ENCODE results near the gene ADRA2B. TPM values are rescaled to one million over a fixed set of nuclear protein-coding genes. Genes with fewer than 3 reads are reported as not detected.
A peak's percentile ranks its signal among the peaks of the same experiment; 100 is the strongest.

The ADRA2B gene
- total RNA-seq: under 1 TPM; 0.29 to 0.34 TPM

DNA sequence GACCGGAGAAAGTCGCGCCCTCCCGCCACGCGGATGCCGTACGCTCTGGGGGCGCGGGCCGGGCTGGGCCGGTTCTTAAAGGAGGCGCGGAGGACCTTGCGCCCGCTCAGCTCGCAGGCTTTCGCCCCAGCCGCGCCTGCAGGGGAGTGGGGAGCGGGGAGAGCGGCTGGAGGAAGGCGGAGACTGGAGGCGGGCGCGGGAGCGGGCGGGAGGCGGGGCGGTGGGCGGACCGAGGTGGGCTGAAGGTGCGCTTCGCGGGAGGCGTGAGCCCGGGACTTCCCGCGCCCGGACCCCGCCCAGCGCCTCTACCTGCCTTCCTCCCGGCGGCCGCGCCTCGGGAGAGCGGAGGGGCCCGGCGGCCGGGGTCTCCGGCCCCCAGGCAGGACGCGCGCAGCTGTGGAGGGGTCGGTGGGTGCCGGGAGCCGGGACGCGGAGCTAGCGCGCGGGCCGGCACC is at the start of gene ADRA2B:
Gene ADRA2B (minus strand): TSS at position 148 of the 455 bp plus-strand sequence. CDS start 422 bp downstream, outside the sequence.
- Mint-ChIP-seq H3K4me3 (peak within 1 kb of the TSS; percentile 64), H3K36me3 (ENCODE audit: low read depth) (no peaks in the 10 kb centered on the region), H3K4me1 (ENCODE audit: low read depth) (peaks cover 22% of the 10 kb centered on the region), H3K27me3 (peaks cover 27% of the 10 kb centered on the region), H3K27ac (no peak within 1 kb of the TSS), H3K9me3 (no peaks in the 10 kb centered on the region)
- CTCF ChIA-PET: interaction anchor here (0.6 to 9.3 kb wide), 49 partner anchors 8 to 393 kb away, joined by 3 to 94 read pairs (median 5); partner anchors contain the start of genes ASTL, CIAO1, DUSP2 and TMEM127
- TF ChIP-seq, protein P1, sequence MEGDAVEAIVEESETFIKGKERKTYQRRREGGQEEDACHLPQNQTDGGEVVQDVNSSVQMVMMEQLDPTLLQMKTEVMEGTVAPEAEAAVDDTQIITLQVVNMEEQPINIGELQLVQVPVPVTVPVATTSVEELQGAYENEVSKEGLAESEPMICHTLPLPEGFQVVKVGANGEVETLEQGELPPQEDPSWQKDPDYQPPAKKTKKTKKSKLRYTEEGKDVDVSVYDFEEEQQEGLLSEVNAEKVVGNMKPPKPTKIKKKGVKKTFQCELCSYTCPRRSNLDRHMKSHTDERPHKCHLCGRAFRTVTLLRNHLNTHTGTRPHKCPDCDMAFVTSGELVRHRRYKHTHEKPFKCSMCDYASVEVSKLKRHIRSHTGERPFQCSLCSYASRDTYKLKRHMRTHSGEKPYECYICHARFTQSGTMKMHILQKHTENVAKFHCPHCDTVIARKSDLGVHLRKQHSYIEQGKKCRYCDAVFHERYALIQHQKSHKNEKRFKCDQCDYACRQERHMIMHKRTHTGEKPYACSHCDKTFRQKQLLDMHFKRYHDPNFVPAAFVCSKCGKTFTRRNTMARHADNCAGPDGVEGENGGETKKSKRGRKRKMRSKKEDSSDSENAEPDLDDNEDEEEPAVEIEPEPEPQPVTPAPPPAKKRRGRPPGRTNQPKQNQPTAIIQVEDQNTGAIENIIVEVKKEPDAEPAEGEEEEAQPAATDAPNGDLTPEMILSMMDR (IDR thresholded peaks at IDR 0.05): no peak
- POLR2A ChIA-PET: interaction anchor here (0.7 to 1.8 kb wide), 6 partner anchors 17 to 124 kb away, joined by 3 to 11 read pairs (median 4); no protein-coding TSS in a partner anchor
- DNase-seq (peak; percentile 75), ATAC-seq (peak; percentile 60)
- intact Hi-C loops (cut with micrococcal nuclease): no loop called here

DNA sequence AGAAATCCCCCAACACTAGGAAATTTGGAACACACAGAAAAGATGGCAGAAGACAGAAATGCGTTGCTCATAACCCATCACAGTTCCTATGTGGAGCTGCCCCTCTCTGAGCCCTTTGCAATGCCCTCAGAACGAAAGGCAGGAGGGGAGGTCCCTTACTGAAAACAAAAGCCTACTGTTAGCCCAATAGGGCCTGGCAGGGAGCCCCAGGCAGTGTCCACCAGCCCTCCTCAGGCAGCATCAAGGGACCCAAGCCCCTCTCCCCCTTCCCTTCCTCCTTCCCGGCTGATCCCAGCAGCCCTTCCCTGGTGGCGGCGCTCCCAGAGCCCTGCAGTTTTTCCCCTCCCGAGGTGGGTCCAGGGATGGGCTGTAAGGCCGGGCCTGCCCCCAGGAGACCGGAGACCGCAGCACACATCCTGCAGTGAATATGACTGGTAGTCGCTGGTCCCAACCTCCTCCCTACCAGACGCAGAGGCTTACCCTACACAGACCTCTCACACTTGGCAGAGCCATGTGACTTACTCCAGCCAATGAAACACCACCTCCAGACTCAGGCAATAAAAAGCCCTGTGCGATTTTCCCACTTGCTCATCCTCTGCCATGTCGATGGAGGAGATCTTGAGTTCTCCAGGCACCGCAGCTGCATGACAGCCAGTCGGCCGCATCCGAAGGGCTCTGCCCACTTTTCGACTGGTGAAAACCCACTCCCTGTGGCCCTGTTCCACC is 48.3 kb upstream of the ADRA2B start:
- Mint-ChIP-seq H3K4me3 (peak overlapping the region; percentile 81), H3K27ac (peak overlapping the region; percentile 99), H3K36me3 (ENCODE audit: low read depth) (peaks cover 21% of the 10 kb centered on the region), H3K4me1 (ENCODE audit: low read depth) (peaks cover 75% of the 10 kb centered on the region), H3K9me3 (peaks cover 15% of the 10 kb centered on the region), H3K27me3 (no peaks in the 10 kb centered on the region)
- ChIA-PET CTCF (interaction anchor here (1.0 to 4.0 kb wide), 8 partner anchors 10 to 172 kb away, joined by 3 to 30 read pairs (median 7); partner anchors contain the start of gene ASTL), POLR2A (interaction anchor here (0.8 to 22.2 kb wide), 11 partner anchors 9 to 365 kb away, joined by 3 to 690 read pairs (median 3); partner anchors contain the start of genes ANKRD36C, ASTL, DUSP2 and ITPRIPL1)
- intact Hi-C loops (cut with micrococcal nuclease): loop anchor here (1.0 to 2.0 kb wide), 2 partner anchors 8 to 18 kb away; no protein-coding TSS in a partner anchor
- TF ChIP-seq, protein P1 (IDR thresholded peaks at IDR 0.05): no peak
- peak; percentile 76 for ATAC-seq
- DNase-seq: peak; percentile 92

DNA sequence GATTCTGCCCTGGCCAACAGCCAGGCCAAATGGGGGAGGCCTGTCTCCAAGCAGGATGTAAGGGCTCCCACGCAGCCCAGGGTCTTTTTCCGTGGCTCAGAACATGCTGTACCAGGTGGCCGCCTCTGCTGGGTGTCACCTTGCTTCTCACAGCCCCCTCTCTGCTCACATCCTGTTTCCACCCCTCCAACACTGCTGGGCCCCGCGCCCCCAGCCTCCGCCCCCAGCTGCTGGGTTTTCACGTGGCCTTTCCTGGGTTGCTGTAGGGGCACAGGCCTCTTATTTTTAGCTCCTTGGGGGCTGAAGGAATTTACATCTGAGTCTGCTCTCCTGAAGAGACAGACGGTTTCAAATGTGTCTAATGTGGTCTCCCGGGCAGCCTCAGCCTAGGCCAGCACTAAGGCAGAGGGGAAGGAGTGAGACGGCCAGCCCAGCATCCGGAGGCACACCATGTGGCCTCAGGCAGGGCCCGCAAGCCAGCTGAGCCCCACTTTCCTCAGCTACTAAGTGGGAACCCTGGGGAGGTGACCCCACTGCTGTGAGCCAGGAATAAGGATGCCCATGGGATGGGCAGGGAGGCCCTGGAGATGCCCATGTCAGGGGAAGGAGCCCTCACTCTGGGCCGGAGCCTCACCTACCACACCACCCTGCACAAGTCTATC is 47.5 kb upstream of the ADRA2B start:
- intact Hi-C loops (cut with micrococcal nuclease): loop anchor here (1.0 to 2.0 kb wide), 2 partner anchors 8 to 17 kb away; no protein-coding TSS in a partner anchor
- peaks cover 12% of the 10 kb centered on the region for H3K9me3 Mint-ChIP-seq
- H3K36me3 Mint-ChIP-seq (ENCODE audit: low read depth): peaks cover 17% of the 10 kb centered on the region
- peaks cover 76% of the 10 kb centered on the region for H3K4me1 Mint-ChIP-seq (ENCODE audit: low read depth)
- TF ChIP-seq, protein P1 (IDR thresholded peaks at IDR 0.05): no peak
- ATAC-seq (peak; percentile 59), DNase-seq (peak; percentile 97)
- ChIA-PET CTCF (interaction anchor here (1.0 to 4.0 kb wide), 9 partner anchors 11 to 171 kb away, joined by 3 to 30 read pairs (median 9); partner anchors contain the start of genes ASTL and DUSP2), POLR2A (interaction anchor here (0.8 to 22.2 kb wide), 14 partner anchors 9 to 365 kb away, joined by 3 to 690 read pairs (median 4); partner anchors contain the start of genes ANKRD36C, ASTL, DUSP2 and ITPRIPL1)
- peak overlapping the region; percentile 99 for H3K27ac Mint-ChIP-seq
- peak overlapping the region; percentile 81 for H3K4me3 Mint-ChIP-seq
- H3K27me3 Mint-ChIP-seq: no peaks in the 10 kb centered on the region

DNA sequence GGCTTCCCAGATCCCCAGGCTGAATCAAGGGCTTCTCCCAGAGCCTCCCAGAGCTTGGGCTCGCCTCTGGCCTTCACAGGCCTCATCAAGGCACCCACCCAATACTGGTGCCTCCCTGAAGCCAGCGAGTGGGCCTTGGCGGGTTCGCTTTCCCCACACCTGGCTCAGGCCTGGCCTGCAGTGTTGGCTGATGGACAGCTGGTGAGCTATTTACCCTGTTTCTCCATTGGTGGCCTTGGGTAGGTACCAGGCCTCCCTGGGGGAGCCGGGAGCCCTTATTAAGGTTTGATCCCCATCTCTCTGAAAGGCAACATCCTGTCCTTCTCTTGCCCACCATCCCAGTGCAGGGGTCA is 47.0 kb upstream of the ADRA2B start:
- peak overlapping the region; percentile 99 for H3K27ac Mint-ChIP-seq
- CTCF ChIA-PET: interaction anchor here (1.0 to 4.0 kb wide), 8 partner anchors 11 to 171 kb away, joined by 3 to 30 read pairs (median 10); partner anchors contain the start of genes ASTL and DUSP2
- POLR2A ChIA-PET: interaction anchor here (0.8 to 22.2 kb wide), 9 partner anchors 10 to 173 kb away, joined by 3 to 690 read pairs (median 5); partner anchors contain the start of genes ANKRD36C, ASTL, DUSP2 and STARD7
- peak overlapping the region; percentile 81 for H3K4me3 Mint-ChIP-seq
- no peaks in the 10 kb centered on the region for H3K27me3 Mint-ChIP-seq
- DNase-seq (no peak), ATAC-seq (no peak)
- peaks cover 79% of the 10 kb centered on the region for H3K4me1 Mint-ChIP-seq (ENCODE audit: low read depth)
- intact Hi-C loops (cut with micrococcal nuclease): no loop called here
- H3K36me3 Mint-ChIP-seq (ENCODE audit: low read depth): peaks cover 17% of the 10 kb centered on the region
- H3K9me3 Mint-ChIP-seq: peaks cover 12% of the 10 kb centered on the region
- TF ChIP-seq, protein P1 (IDR thresholded peaks at IDR 0.05): no peak
